ENCODE data around the gene GFPT2.

GFPT2 gene

DNA sequence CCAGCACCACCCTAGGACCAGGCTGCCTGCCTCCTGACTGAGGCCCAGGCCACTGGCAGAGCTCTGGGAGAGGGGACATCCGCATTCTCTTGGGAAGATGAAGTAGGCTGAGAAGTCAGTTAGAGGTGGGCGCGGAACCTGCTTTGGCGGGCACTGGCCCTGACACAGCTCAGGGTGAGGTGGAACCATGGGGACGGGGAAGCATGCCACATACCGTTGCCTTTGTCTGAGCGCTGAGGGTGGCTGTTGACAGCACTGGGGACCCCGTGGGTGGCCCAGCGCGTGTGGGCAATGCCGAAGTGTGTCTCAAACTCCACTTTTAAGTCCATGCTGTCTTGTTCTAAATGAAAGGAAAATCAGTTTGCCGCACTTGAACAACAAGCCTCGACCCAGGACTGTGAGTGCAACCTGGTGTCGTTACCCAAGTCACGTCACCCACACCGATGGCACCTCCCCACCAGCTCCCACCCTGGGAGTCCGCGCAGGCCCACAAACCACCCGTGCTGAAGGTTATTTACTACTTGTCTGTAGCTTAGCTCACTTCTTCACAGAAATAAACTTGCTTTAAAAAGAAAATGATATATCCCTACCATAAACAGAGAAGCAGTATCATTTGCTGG lies 17.4 kb downstream of the GFPT2 start:
- no peaks in the 10 kb centered on the region for H3K27me3 ChIP-seq (ENCODE audit: insufficient read depth, low read length, poor library complexity)
- no peaks in the 10 kb centered on the region for H3K4me1 ChIP-seq (ENCODE audit: insufficient read depth, low read length)
- ATAC-seq (ENCODE audit: insufficient read depth, low read depth) (no peak), DNase-seq (no peak)
- H3K9me3 ChIP-seq (ENCODE audit: insufficient read depth, low read length, severe bottlenecking), result no peaks in the 10 kb centered on the region
- H3K9ac ChIP-seq (ENCODE audit: low read depth, low read length), result no peak overlapping the region
- H3K4me3 ChIP-seq (ENCODE audit: low read depth in 1 of 2, low read length in 2 of 2), result no peak overlapping the region
- H2AFZ ChIP-seq (ENCODE audit: low read depth, low read length), result no peak overlapping the region
- no peaks in the 10 kb centered on the region for H3K79me2 ChIP-seq (ENCODE audit: insufficient read depth, low read length)
- H3K4me2 ChIP-seq (ENCODE audit: insufficient read depth, low read length), result no peak overlapping the region
- no peak overlapping the region for H3K27ac ChIP-seq (ENCODE audit: low read length)
- H4K20me1 ChIP-seq (ENCODE audit: insufficient read depth, low read length), result no peaks in the 10 kb centered on the region
- TF ChIP-seq CTCF (IDR thresholded peaks at IDR 0.05; ENCODE audit: borderline replicate concordance, extremely low read depth, low read length, poor library complexity, severe bottlenecking), result no peak
- TF ChIP-seq EZH2 (IDR thresholded peaks at IDR 0.05; ENCODE audit: borderline replicate concordance, low read depth, low read length, severe bottlenecking), result no peak
- no peaks in the 10 kb centered on the region for H3K36me3 ChIP-seq (ENCODE audit: insufficient read depth, low read length)

- Histone ChIP-seq H3K27ac (ENCODE audit: low read length) (no peak overlapping the region), H3K4me2 (ENCODE audit: insufficient read depth, low read length) (no peak overlapping the region), H3K27me3 (ENCODE audit: insufficient read depth, low read length, poor library complexity) (no peaks in the 10 kb centered on the region), H4K20me1 (ENCODE audit: insufficient read depth, low read length) (no peaks in the 10 kb centered on the region), H3K9ac (ENCODE audit: low read depth, low read length) (no peak overlapping the region), H3K36me3 (ENCODE audit: insufficient read depth, low read length) (no peaks in the 10 kb centered on the region), H3K9me3 (ENCODE audit: insufficient read depth, low read length, severe bottlenecking) (no peaks in the 10 kb centered on the region), H3K79me2 (ENCODE audit: insufficient read depth, low read length) (no peaks in the 10 kb centered on the region), H2AFZ (ENCODE audit: low read depth, low read length) (no peak overlapping the region), H3K4me1 (ENCODE audit: insufficient read depth, low read length) (no peaks in the 10 kb centered on the region), H3K4me3 (ENCODE audit: low read depth in 1 of 2, low read length in 2 of 2) (no peak overlapping the region)
- ATAC-seq (ENCODE audit: insufficient read depth, low read depth) (no peak), DNase-seq (no peak)
- TF ChIP-seq CTCF (IDR thresholded peaks at IDR 0.05; ENCODE audit: borderline replicate concordance, extremely low read depth, low read length, poor library complexity, severe bottlenecking), result no peak
- no peak for TF ChIP-seq EZH2 (IDR thresholded peaks at IDR 0.05; ENCODE audit: borderline replicate concordance, low read depth, low read length, severe bottlenecking)
Measured at GRCh38 chr5:180334751-180335613, 18.2 kb downstream of the GFPT2 start.

DNA sequence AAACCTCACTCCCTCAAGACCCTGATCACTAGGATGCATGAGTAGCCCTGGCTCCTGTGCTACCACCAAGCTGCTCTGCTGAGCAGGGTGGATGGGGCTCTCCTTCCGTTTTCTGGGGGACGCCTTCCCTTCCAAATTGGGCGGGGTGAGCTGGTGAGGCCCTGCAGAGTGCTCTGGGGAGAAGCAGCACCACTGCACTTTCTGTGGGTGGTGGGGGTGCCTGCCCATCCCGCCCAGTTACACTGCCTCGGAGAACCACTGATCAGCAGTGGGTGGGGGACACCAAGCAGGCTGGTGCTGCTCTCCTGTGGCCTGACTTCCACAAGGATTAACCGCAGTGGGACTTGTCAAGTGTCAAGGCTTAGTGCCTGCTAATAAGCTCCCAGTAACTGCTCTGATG lies 19.0 kb downstream of the GFPT2 start:
- H3K27ac ChIP-seq (ENCODE audit: low read length), result no peak overlapping the region
- no peak overlapping the region for H3K4me2 ChIP-seq (ENCODE audit: insufficient read depth, low read length)
- no peak overlapping the region for H3K4me3 ChIP-seq (ENCODE audit: low read depth in 1 of 2, low read length in 2 of 2)
- ATAC-seq (ENCODE audit: insufficient read depth, low read depth) (no peak), DNase-seq (no peak)
- H3K79me2 ChIP-seq (ENCODE audit: insufficient read depth, low read length), result no peaks in the 10 kb centered on the region
- H3K9me3 ChIP-seq (ENCODE audit: insufficient read depth, low read length, severe bottlenecking), result no peaks in the 10 kb centered on the region
- H3K4me1 ChIP-seq (ENCODE audit: insufficient read depth, low read length), result no peaks in the 10 kb centered on the region
- no peak overlapping the region for H2AFZ ChIP-seq (ENCODE audit: low read depth, low read length)
- H3K9ac ChIP-seq (ENCODE audit: low read depth, low read length), result no peak overlapping the region
- H4K20me1 ChIP-seq (ENCODE audit: insufficient read depth, low read length), result no peaks in the 10 kb centered on the region
- no peaks in the 10 kb centered on the region for H3K36me3 ChIP-seq (ENCODE audit: insufficient read depth, low read length)
- no peaks in the 10 kb centered on the region for H3K27me3 ChIP-seq (ENCODE audit: insufficient read depth, low read length, poor library complexity)
- no peak for TF ChIP-seq CTCF (IDR thresholded peaks at IDR 0.05; ENCODE audit: borderline replicate concordance, extremely low read depth, low read length, poor library complexity, severe bottlenecking)
- TF ChIP-seq EZH2 (IDR thresholded peaks at IDR 0.05; ENCODE audit: borderline replicate concordance, low read depth, low read length, severe bottlenecking), result no peak

Data from DND-41 (cell line).